GM03348 (cell line): Measurements from ENCODE around the gene PCDHB14.
A peak's percentile ranks its signal among the peaks of the same experiment; 100 is the strongest.
"Not testable (repeated sequence)": the region's sequence is repeated elsewhere in the genome, so short reads cannot be mapped to it uniquely, and the experiment has no call there.

ENCODE experiments used
- DNase-seq: peaks from one replicate; pipeline ENCODE4 v3.0.0; 2012; ENCODE audit warnings: low spot score

Gene PCDHB14

GRCh38 chr5:141223112-141223783, at the start of gene PCDHB14:
Gene PCDHB14 (plus strand): TSS chr5:141223343. CDS start chr5:141223506, 163 bp downstream.
- DNase-seq = peak; percentile 54

- DNase-seq = not testable (repeated sequence)
Measured at GRCh38 chr5:141174291-141175104, 48.6 kb upstream of the PCDHB14 start.

GRCh38 chr5:141175933-141176332, 47.2 kb upstream of the PCDHB14 start:
- DNase-seq = no peak

GRCh38 chr5:141177577-141178191, 45.5 kb upstream of the PCDHB14 start, which contains the start of gene PCDHB8:
Gene PCDHB8 (plus strand): TSS chr5:141177790. CDS start chr5:141178035, 245 bp downstream.
- peak; percentile 56 for DNase-seq

- DNase-seq = not testable (repeated sequence)
Measured at GRCh38 chr5:141179371-141179770, 43.8 kb upstream of the PCDHB14 start.

- not testable (repeated sequence) for DNase-seq
Measured at GRCh38 chr5:141179876-141180275, 43.3 kb upstream of the PCDHB14 start.

GRCh38 chr5:141180313-141180712, 42.8 kb upstream of the PCDHB14 start:
- DNase-seq = no peak

- DNase-seq = peak; percentile 67
Measured at GRCh38 chr5:141182248-141182647, 40.9 kb upstream of the PCDHB14 start, which contains the start of gene PCDHB16. Gene PCDHB16 (plus strand): TSS chr5:141182387. CDS start chr5:141182560, 173 bp downstream.

GRCh38 chr5:141184117-141184855, 38.9 kb upstream of the PCDHB14 start:
- not testable (repeated sequence) for DNase-seq

- DNase-seq = peak; percentile 51
Measured at GRCh38 chr5:141186897-141187512, 36.1 kb upstream of the PCDHB14 start, which contains the start of gene PCDHB9. Gene PCDHB9 (plus strand): TSS chr5:141187161. CDS start chr5:141187319, 158 bp downstream.

- DNase-seq = not testable (repeated sequence)
Measured at GRCh38 chr5:141188682-141189081, 34.5 kb upstream of the PCDHB14 start.

- DNase-seq = not testable (repeated sequence)
Measured at GRCh38 chr5:141189131-141189530, 34.0 kb upstream of the PCDHB14 start.

- peak; percentile 58 for DNase-seq
Measured at GRCh38 chr5:141192110-141192725, 30.9 kb upstream of the PCDHB14 start, which contains the start of gene PCDHB10. Gene PCDHB10 (plus strand): TSS chr5:141192353. CDS start chr5:141192553, 200 bp downstream.

- DNase-seq = not testable (repeated sequence)
Measured at GRCh38 chr5:141194332-141194731, 28.8 kb upstream of the PCDHB14 start.

- no peak for DNase-seq
Measured at GRCh38 chr5:141196363-141196762, 26.8 kb upstream of the PCDHB14 start.

GRCh38 chr5:141199359-141200235, 23.5 kb upstream of the PCDHB14 start, which contains the start of gene PCDHB11:
Gene PCDHB11 (plus strand): TSS chr5:141199627. CDS start chr5:141199775, 148 bp downstream.
- peak; percentile 13 for DNase-seq

GRCh38 chr5:141201126-141201525, 22.0 kb upstream of the PCDHB14 start:
- not testable (repeated sequence) for DNase-seq

GRCh38 chr5:141201646-141202045, 21.5 kb upstream of the PCDHB14 start:
- DNase-seq = not testable (repeated sequence)

GRCh38 chr5:141208478-141208877, 14.7 kb upstream of the PCDHB14 start, which contains the start of gene PCDHB12:
Gene PCDHB12 (plus strand): TSS chr5:141208719. CDS start chr5:141208908, 189 bp downstream.
- DNase-seq = peak; percentile 33
